Peyer's patch (tissue), 4 donors: Measurements from ENCODE around the gene PLET1.

Experiments
- POLR2A ChIP-seq, 2 donors: fragments of 450-650 bp; IDR thresholded peaks; one replicate each; pipeline ENCODE4 v1.5.1; 2017; ENCODE audit warnings: antibody characterized with exemption in 2 of 2, mild to moderate bottlenecking in 2 of 2, moderate library complexity in 2 of 2
- TF ChIP-seq, protein P1 (sequence below), 6 experiments: fragments of 450-650 bp in 4 of 6; fragments of 200-600 bp in 2 of 6; sonication (generic) in 1 of 6; IDR thresholded peaks; one replicate each; pipeline ENCODE4 v1.5.1; 2017 to 2019; ENCODE audit warnings: antibody characterized with exemption in 6 of 6, mild to moderate bottlenecking in 3 of 6, moderate library complexity in 1 of 6

DNA sequence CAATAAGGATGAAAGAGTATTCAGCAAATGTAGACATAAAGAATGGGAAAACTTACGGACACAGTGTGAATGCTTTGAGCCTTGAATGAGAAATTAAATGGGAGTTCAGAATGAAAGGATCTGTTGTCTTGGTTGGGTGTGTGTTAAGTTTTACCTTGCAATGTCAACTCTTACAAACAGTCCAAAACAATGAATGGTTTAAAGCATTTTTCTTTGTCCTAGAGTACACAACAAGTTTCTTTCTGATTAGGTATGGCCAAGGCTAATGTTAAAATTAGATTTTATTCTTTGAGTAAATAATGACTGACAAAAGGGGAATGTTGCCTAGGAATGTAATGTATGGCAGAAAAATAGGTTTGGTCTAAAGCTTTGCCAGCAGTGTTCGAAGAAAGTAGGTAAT is 32.0 kb downstream of the PLET1 start:
- TF ChIP-seq, protein P1, sequence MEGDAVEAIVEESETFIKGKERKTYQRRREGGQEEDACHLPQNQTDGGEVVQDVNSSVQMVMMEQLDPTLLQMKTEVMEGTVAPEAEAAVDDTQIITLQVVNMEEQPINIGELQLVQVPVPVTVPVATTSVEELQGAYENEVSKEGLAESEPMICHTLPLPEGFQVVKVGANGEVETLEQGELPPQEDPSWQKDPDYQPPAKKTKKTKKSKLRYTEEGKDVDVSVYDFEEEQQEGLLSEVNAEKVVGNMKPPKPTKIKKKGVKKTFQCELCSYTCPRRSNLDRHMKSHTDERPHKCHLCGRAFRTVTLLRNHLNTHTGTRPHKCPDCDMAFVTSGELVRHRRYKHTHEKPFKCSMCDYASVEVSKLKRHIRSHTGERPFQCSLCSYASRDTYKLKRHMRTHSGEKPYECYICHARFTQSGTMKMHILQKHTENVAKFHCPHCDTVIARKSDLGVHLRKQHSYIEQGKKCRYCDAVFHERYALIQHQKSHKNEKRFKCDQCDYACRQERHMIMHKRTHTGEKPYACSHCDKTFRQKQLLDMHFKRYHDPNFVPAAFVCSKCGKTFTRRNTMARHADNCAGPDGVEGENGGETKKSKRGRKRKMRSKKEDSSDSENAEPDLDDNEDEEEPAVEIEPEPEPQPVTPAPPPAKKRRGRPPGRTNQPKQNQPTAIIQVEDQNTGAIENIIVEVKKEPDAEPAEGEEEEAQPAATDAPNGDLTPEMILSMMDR (IDR thresholded peaks at IDR 0.05): no peak
- TF ChIP-seq POLR2A (IDR thresholded peaks at IDR 0.05): no peak
